ENCODE data around the gene AGAP4.
"Not testable (repeated sequence)": the region's sequence is repeated elsewhere in the genome, so short reads cannot be mapped to it uniquely, and the experiment has no call there.

- TF ChIP-seq FOXK2 (IDR thresholded peaks at IDR 0.05); FOXM1 (IDR thresholded peaks at IDR 0.05; ENCODE audit: borderline replicate concordance); TARDBP (IDR thresholded peaks at IDR 0.05); PKNOX1 (IDR thresholded peaks at IDR 0.05); L3MBTL2 (conservative IDR thresholded peaks at IDR 0.05); SP1 (IDR thresholded peaks at IDR 0.05): not testable (repeated sequence)
Measured at GRCh38 chr10:45857931-45858330, 10.6 kb upstream of the AGAP4 start.

Measured in HEK293T (cell line).